Left ventricle myocardium inferior (tissue), 1 donor: ENCODE measurements around the gene MAP4. TPM values are rescaled to one million over a fixed set of nuclear protein-coding genes. Genes with fewer than 3 reads are reported as not detected.
A peak's percentile ranks its signal among the peaks of the same experiment; 100 is the strongest.
"Not testable (repeated sequence)": the region's sequence is repeated elsewhere in the genome, so short reads cannot be mapped to it uniquely, and the experiment has no call there.

ENCODE experiments used
- DNase-seq: peaks from one replicate; pipeline ENCODE4 v3.0.0-alpha.2; 2020
- H3K27ac ChIP-seq: fragments of 200-600 bp; replicated peaks from 2 replicates; pipeline ENCODE4 v1.8.0; 2021
- H3K27me3 ChIP-seq: fragments of 200-600 bp; 2 replicates; pipeline ENCODE4 v1.8.0; 2021; ENCODE audit warnings: low read depth
- H3K36me3 ChIP-seq: fragments of 200-600 bp; 2 replicates; pipeline ENCODE4 v1.8.0; 2021
- H3K4me1 ChIP-seq: fragments of 200-600 bp; 2 replicates; pipeline ENCODE4 v1.8.0; 2021
- H3K4me3 ChIP-seq: fragments of 200-600 bp; 2 replicates; pipeline ENCODE4 v1.8.0; 2021; ENCODE audit warnings: mild to moderate bottlenecking, moderate library complexity
- H3K9me3 ChIP-seq: fragments of 200-600 bp; replicated peaks from 2 replicates; pipeline ENCODE4 v1.8.0; 2021
- CTCF ChIP-seq: fragments of 200-600 bp; IDR thresholded peaks from 2 replicates; pipeline ENCODE4 v1.8.0; 2021; ENCODE audit warnings: antibody characterized with exemption, mild to moderate bottlenecking, borderline replicate concordance
- intact Hi-C: fragments of 100-400 bp; cut with micrococcal nuclease; formaldehyde crosslinking; loops from one replicate; pipeline ENCODE4 v1.11.0; 2022
- long read RNA-seq: library from polyadenylated mRNA; unstranded; transcript quantifications from one replicate; pipeline ENCODE4 v2.0.0, GENCODE V29; 2021
- total RNA-seq: library from RNA; stranded (reverse); fragmentation: NEBNext Ultra II Directional; extraction: Animal tissue kit (Norgen Biotek cat#: 25700); gene quantifications from one replicate; pipeline ENCODE4 v1.2.1, GENCODE V29; 2021
- donor health status: DM: no; HTN: yes; CAD: no; lungs with severe emphysema.

MAP4 gene
- 662 TPM for total RNA-seq
- long read RNA-seq, full-length matches to known transcripts = 6 of 757 reads
- long read RNA-seq, partial matches to known transcripts = 701 of 757 reads
- long read RNA-seq, other reads (novel, unspliced or antisense) = 50 of 757 reads

- Histone ChIP-seq H3K4me1 (peaks cover 91% of the 10 kb centered on the region), H3K27ac (peak within 1 kb of the TSS; percentile 80), H3K4me3 (peak within 1 kb of the TSS; percentile 56), H3K27me3 (no peaks in the 10 kb centered on the region), H3K9me3 (no peaks in the 10 kb centered on the region), H3K36me3 (no peaks in the 10 kb centered on the region)
- no peak for DNase-seq
- intact Hi-C loops = no loop called here
- TF ChIP-seq CTCF = no peak
Observed at GRCh38 chr3:48016301-48016973, at the start of gene MAP4. Gene MAP4 (minus strand): TSS chr3:48016416. CDS start chr3:47998860, 17,556 bp downstream.

- H3K9me3 ChIP-seq = no peaks in the 10 kb centered on the region
- H3K27ac ChIP-seq = no peak overlapping the region
- H3K4me3 ChIP-seq = no peak overlapping the region
- no peak for TF ChIP-seq CTCF
- peaks cover 77% of the 10 kb centered on the region for H3K4me1 ChIP-seq
- intact Hi-C loops = no loop called here
- no peaks in the 10 kb centered on the region for H3K36me3 ChIP-seq
- no peaks in the 10 kb centered on the region for H3K27me3 ChIP-seq
- no peak for DNase-seq
Observed at GRCh38 chr3:48065035-48065434, 48.8 kb upstream of the MAP4 start.

- H3K4me1 ChIP-seq = peaks cover 77% of the 10 kb centered on the region
Observed at GRCh38 chr3:48064292-48064829, 48.1 kb upstream of the MAP4 start.

GRCh38 chr3:48061586-48061985 lies 45.4 kb upstream of the MAP4 start:
- H3K36me3 ChIP-seq, H3K27me3 ChIP-seq, H3K9me3 ChIP-seq, DNase-seq, H3K27ac ChIP-seq, intact Hi-C loops, H3K4me3 ChIP-seq: not testable (repeated sequence)
- H3K4me1 ChIP-seq = peaks cover 71% of the 10 kb centered on the region

More at GRCh38 chr3:48064292-48064829, 48.1 kb upstream of the MAP4 start:
- peak overlapping the region; percentile 24 for H3K27ac ChIP-seq
- no peak for TF ChIP-seq CTCF
- no peaks in the 10 kb centered on the region for H3K9me3 ChIP-seq
- intact Hi-C loops = no loop called here
- no peaks in the 10 kb centered on the region for H3K27me3 ChIP-seq
- no peaks in the 10 kb centered on the region for H3K36me3 ChIP-seq
- DNase-seq = no peak
- H3K4me3 ChIP-seq = no peak overlapping the region

- intact Hi-C loops = no loop called here
- Histone ChIP-seq H3K4me1 (peaks cover 49% of the 10 kb centered on the region), H3K27ac (peak overlapping the region; percentile 22), H3K36me3 (no peaks in the 10 kb centered on the region), H3K27me3 (no peaks in the 10 kb centered on the region), H3K4me3 (no peak overlapping the region), H3K9me3 (no peaks in the 10 kb centered on the region)
- TF ChIP-seq CTCF = no peak
- no peak for DNase-seq
Observed at GRCh38 chr3:48058091-48058490, 41.9 kb upstream of the MAP4 start.

GRCh38 chr3:48057521-48057920 lies 41.3 kb upstream of the MAP4 start:
- no peak for TF ChIP-seq CTCF
- Histone ChIP-seq H3K27me3 (no peaks in the 10 kb centered on the region), H3K36me3 (no peaks in the 10 kb centered on the region), H3K4me3 (no peak overlapping the region), H3K27ac (peak overlapping the region; percentile 22), H3K9me3 (no peaks in the 10 kb centered on the region), H3K4me1 (peaks cover 44% of the 10 kb centered on the region)
- intact Hi-C loops = no loop called here
- DNase-seq = no peak
